GM23248 (cell line): ENCODE data around the gene ABCG2.

Experiments used
- EZH2 ChIP-seq: fragments of 200-600 bp; sonication (generic); IDR thresholded peaks from 2 replicates; pipeline ENCODE4 v1.6.1; 2018; ENCODE audit warnings: antibody characterized with exemption, mild to moderate bottlenecking; ENCODE audit not compliant: insufficient read depth, poor library complexity, severe bottlenecking
- EZH2phosphoT487 ChIP-seq: fragments of 200-600 bp; sonication (generic); IDR thresholded peaks from 2 replicates; pipeline ENCODE4 v1.6.1; 2018; ENCODE audit warnings: antibody characterized with exemption, moderate library complexity, mild to moderate bottlenecking, low read depth; ENCODE audit not compliant: insufficient read depth

- TF ChIP-seq EZH2phosphoT487 (no peak), EZH2 (no peak)
These were observed 103.5 kb downstream of the ABCG2 start for GRCh38 chr4:88054901-88055300.
